Loucy (cell line): ENCODE measurements around the gene VN1R5.

Experiments used
- H2AFZ ChIP-seq: fragments of 200-600 bp; sonication (generic); 2 replicates; pipeline ENCODE4 v1.6.0; 2016; ENCODE audit warnings: antibody characterized with exemption, mild to moderate bottlenecking, low read length, moderate library complexity
- H3F3A ChIP-seq: fragments of 200-600 bp; 2 replicates; pipeline ENCODE4 v1.6.0; 2016; ENCODE audit warnings: antibody characterized with exemption, low read depth, mild to moderate bottlenecking
- H3K27me3 ChIP-seq: fragments of 200-600 bp; sonication (generic); 2 replicates; pipeline ENCODE4 v1.6.1; 2014; ENCODE audit warnings: low read length, mild to moderate bottlenecking; ENCODE audit not compliant: insufficient read depth, poor library complexity, severe bottlenecking
- H3K36me3 ChIP-seq: fragments of 200-600 bp; sonication (generic); 2 replicates; pipeline ENCODE4 v1.6.1; 2016; ENCODE audit warnings: low read length; ENCODE audit not compliant: insufficient read depth
- H3K4me1 ChIP-seq: fragments of 200-600 bp; sonication (generic); 2 replicates; pipeline ENCODE4 v1.5.1; 2014; ENCODE audit warnings: low read length, mild to moderate bottlenecking; ENCODE audit not compliant: insufficient read depth, poor library complexity, severe bottlenecking
- H3K4me2 ChIP-seq: fragments of 200-600 bp; sonication (generic); 2 replicates; pipeline ENCODE4 v1.6.0; 2014; ENCODE audit warnings: antibody characterized with exemption, low read length, low read depth, mild to moderate bottlenecking; ENCODE audit not compliant: poor library complexity, severe bottlenecking
- H3K4me3 ChIP-seq: fragments of 200-600 bp; sonication (generic); 2 replicates; pipeline ENCODE4 v1.5.1; 2014; ENCODE audit warnings: low read length, mild to moderate bottlenecking, mixed read lengths; ENCODE audit not compliant: poor library complexity, severe bottlenecking
- H3K79me2 ChIP-seq: fragments of 200-600 bp; sonication (generic); 2 replicates; pipeline ENCODE4 v1.6.1; 2014; ENCODE audit warnings: low read length; ENCODE audit not compliant: insufficient read depth
- H3K9ac ChIP-seq: fragments of 200-600 bp; sonication (generic); 2 replicates; pipeline ENCODE4 v1.6.0; 2014; ENCODE audit warnings: mild to moderate bottlenecking, low read depth, low read length, moderate library complexity; ENCODE audit not compliant: poor library complexity, severe bottlenecking
- H3K9me2 ChIP-seq: fragments of 200-600 bp; sonication (generic); replicated peaks from 2 replicates; pipeline ENCODE4 v1.6.1; 2016; ENCODE audit warnings: low read depth, low read length, mixed read lengths
- H3K9me3 ChIP-seq: fragments of 200-600 bp; sonication (generic); 2 replicates; pipeline ENCODE4 v1.6.1; 2014; ENCODE audit warnings: mild to moderate bottlenecking, antibody characterized with exemption, low read length, low read depth; ENCODE audit not compliant: insufficient read depth
- H4K20me1 ChIP-seq: fragments of 200-600 bp; sonication (generic); 2 replicates; pipeline ENCODE4 v1.6.0; 2014; ENCODE audit warnings: antibody characterized with exemption, low read length, mild to moderate bottlenecking; ENCODE audit not compliant: insufficient read depth, poor library complexity, severe bottlenecking
- CTCF ChIP-seq: fragments of 200-600 bp; sonication (generic); conservative IDR thresholded peaks from 2 replicates; pipeline ENCODE4 v1.5.1; 2014; ENCODE audit warnings: mild to moderate bottlenecking, antibody characterized with exemption, low read length
- EZH2phosphoT487 ChIP-seq: fragments of 200-600 bp; IDR thresholded peaks from 2 replicates; pipeline ENCODE4 v1.6.1; 2018; ENCODE audit warnings: antibody characterized with exemption, mild to moderate bottlenecking, moderate library complexity, borderline replicate concordance

VN1R5 gene

DNA sequence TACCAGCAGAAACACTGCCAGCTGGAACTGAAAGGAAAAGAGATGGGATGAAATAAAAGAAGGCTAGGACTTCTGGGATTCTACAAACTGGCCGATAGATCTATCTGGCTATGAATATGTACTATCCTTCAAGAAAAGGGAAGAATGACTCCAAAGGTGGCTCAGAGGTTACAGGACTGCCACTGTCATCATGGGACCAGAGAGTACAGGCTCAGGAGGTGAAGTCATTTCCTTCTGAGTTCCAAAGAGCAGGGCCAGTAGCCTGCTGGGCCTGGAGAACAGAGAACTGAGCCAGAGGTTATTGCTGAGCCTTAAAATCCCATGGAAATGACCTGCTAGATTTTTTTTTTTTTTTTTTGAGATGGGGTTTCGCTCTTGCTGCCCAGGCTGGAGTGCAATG is 48.2 kb downstream of the VN1R5 start:
- Histone ChIP-seq H3K9me2 (no peaks in the 10 kb centered on the region), H3F3A (no peaks in the 10 kb centered on the region), H3K27me3 (no peaks in the 10 kb centered on the region), H4K20me1 (no peaks in the 10 kb centered on the region), H3K4me1 (no peaks in the 10 kb centered on the region), H3K4me2 (no peak overlapping the region), H3K36me3 (peaks cover 91% of the 10 kb centered on the region; the same call in 1 of the 2 replicates), H3K9ac (no peak overlapping the region), H3K4me3 (no peak overlapping the region), H2AFZ (no peak overlapping the region), H3K9me3 (no peaks in the 10 kb centered on the region), H3K79me2 (no peaks in the 10 kb centered on the region)
- no peak for TF ChIP-seq EZH2phosphoT487
- no peak for TF ChIP-seq CTCF
